Stromal cell of bone marrow (primary cell): Measurements from ENCODE around the gene SGK2.
"Not testable (repeated sequence)": the region's sequence is repeated elsewhere in the genome, so short reads cannot be mapped to it uniquely, and the experiment has no call there.

Source experiments
- DNase-seq: peaks from one replicate; pipeline ENCODE4 v3.0.0-alpha.2; 2012; ENCODE audit warnings: low read depth

SGK2 gene

GRCh38 chr20:43603124-43603523 is 44.3 kb downstream of the SGK2 start:
- no peak for DNase-seq

GRCh38 chr20:43605715-43606114 is 46.9 kb downstream of the SGK2 start:
- no peak for DNase-seq

- not testable (repeated sequence) for DNase-seq
Measured at GRCh38 chr20:43607278-43607677, 48.5 kb downstream of the SGK2 start.

GRCh38 chr20:43631598-43631997 is 72.8 kb downstream of the SGK2 start:
- no peak for DNase-seq
